ENCODE measurements around the gene ARHGAP31. TPM values are rescaled to one million over a fixed set of nuclear protein-coding genes. Genes with fewer than 3 reads are reported as not detected.

ARHGAP31 gene
- total RNA-seq, 1 experiment from 2014 or later: 12.0 TPM

- POLR2A ChIA-PET (ENCODE audit: low non-redundant PET): no interaction called here
- Histone ChIP-seq H3K4me1 (ENCODE audit: insufficient read depth, low read length, poor library complexity, severe bottlenecking) (no peaks in the 10 kb centered on the region), H3K27ac (ENCODE audit: low read depth, low read length, poor library complexity, severe bottlenecking) (no peak overlapping the region), H3K27me3 (replicated peaks; ENCODE audit: insufficient read depth, low read depth, low read length, poor library complexity) (no peaks in the 10 kb centered on the region), H3K36me3 (ENCODE audit: insufficient read depth, low read length, poor library complexity, severe bottlenecking) (no peaks in the 10 kb centered on the region), H3K4me3 (ENCODE audit: low read depth, low read length, poor library complexity, severe bottlenecking) (no peak overlapping the region), H3K9me3 (ENCODE audit: low read depth, low read length, poor library complexity, severe bottlenecking) (no peaks in the 10 kb centered on the region)
- no peak for DNase-seq (ENCODE audit: low spot score)
- CTCF ChIA-PET: no interaction called here
- intact Hi-C loops (cut with micrococcal nuclease; ENCODE audit: unreplicated experiment): no loop called here
- no TSS peak for BruUV-seq (replicated peaks)
- TF ChIP-seq CTCF (conservative IDR thresholded peaks at IDR 0.05; ENCODE audit: low read depth, low read length) (no peak), EZH2 (IDR thresholded peaks at IDR 0.05; ENCODE audit: borderline replicate concordance, low read depth, low read length, poor library complexity, severe bottlenecking) (no peak)
These were observed 81.3 kb downstream of the ARHGAP31 start for GRCh38 chr3:119375510-119375909.

DNA sequence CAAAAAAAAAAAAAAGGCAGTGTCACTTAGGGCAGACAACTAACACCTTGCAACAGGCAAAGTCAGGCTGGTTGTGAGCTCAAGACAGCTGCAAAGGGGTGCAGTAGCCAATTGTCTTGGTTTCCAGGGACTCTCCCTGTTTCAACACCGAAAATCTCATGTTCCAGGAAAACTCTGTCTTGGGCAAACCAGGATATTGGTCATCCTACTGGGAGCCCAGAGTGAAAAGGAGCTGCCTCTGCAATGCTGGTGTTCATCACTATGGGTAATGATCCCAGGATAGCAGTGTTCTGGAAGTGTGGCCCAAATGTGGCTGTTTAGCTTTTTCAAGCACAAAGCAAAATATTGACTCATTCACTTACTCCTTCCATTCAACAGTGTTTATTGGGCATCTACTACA is 82.6 kb downstream of the ARHGAP31 start:
- H3K4me1 ChIP-seq (ENCODE audit: insufficient read depth, low read length, poor library complexity, severe bottlenecking): no peaks in the 10 kb centered on the region
- H3K27me3 ChIP-seq (replicated peaks; ENCODE audit: insufficient read depth, low read depth, low read length, poor library complexity): no peaks in the 10 kb centered on the region
- H3K4me3 ChIP-seq (ENCODE audit: low read depth, low read length, poor library complexity, severe bottlenecking): no peak overlapping the region
- no peaks in the 10 kb centered on the region for H3K9me3 ChIP-seq (ENCODE audit: low read depth, low read length, poor library complexity, severe bottlenecking)
- intact Hi-C loops (cut with micrococcal nuclease; ENCODE audit: unreplicated experiment): no loop called here
- H3K36me3 ChIP-seq (ENCODE audit: insufficient read depth, low read length, poor library complexity, severe bottlenecking): no peaks in the 10 kb centered on the region
- no TSS peak for BruUV-seq (replicated peaks)
- CTCF ChIA-PET: no interaction called here
- no peak overlapping the region for H3K27ac ChIP-seq (ENCODE audit: low read depth, low read length, poor library complexity, severe bottlenecking)
- TF ChIP-seq CTCF (conservative IDR thresholded peaks at IDR 0.05; ENCODE audit: low read depth, low read length): no peak
- no peak for TF ChIP-seq EZH2 (IDR thresholded peaks at IDR 0.05; ENCODE audit: borderline replicate concordance, low read depth, low read length, poor library complexity, severe bottlenecking)
- POLR2A ChIA-PET (ENCODE audit: low non-redundant PET): no interaction called here
- DNase-seq (ENCODE audit: low spot score): no peak

DNA sequence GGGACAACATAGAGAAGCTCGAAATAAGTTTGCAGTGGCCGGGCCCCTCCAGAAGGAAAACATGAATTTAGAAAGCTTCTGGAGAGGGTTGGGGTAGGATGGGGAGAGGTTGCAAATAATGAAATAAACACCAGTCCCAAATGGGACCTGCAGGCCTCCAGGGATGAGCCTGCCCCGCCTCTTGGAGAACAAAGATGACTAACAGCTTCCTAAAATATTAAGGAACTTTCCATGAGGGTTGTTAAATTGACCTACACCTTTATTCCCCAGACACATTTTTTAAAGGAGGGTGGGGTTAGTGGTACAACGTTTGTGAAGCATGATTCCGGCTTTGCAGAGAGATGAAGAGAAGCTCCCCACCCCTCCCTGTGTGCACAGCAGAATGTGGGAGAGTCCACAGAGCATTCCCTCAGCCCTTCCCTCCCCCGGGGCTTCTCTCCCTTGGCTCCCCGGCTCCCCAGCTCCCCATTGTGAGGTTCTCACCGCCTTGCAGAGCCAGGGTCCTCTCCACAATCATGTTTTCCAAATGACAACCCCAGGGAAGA is 84.1 kb downstream of the ARHGAP31 start:
- no peak for TF ChIP-seq CTCF (conservative IDR thresholded peaks at IDR 0.05; ENCODE audit: low read depth, low read length)
- no peak for TF ChIP-seq EZH2 (IDR thresholded peaks at IDR 0.05; ENCODE audit: borderline replicate concordance, low read depth, low read length, poor library complexity, severe bottlenecking)
- H3K4me3 ChIP-seq (ENCODE audit: low read depth, low read length, poor library complexity, severe bottlenecking): no peak overlapping the region
- peaks cover under 1% of the 10 kb centered on the region for H3K36me3 ChIP-seq (ENCODE audit: insufficient read depth, low read length, poor library complexity, severe bottlenecking)
- ChIA-PET POLR2A (ENCODE audit: low non-redundant PET) (no interaction called here), CTCF (no interaction called here)
- H3K27me3 ChIP-seq (replicated peaks; ENCODE audit: insufficient read depth, low read depth, low read length, poor library complexity): no peaks in the 10 kb centered on the region
- DNase-seq (ENCODE audit: low spot score): no peak
- no peaks in the 10 kb centered on the region for H3K4me1 ChIP-seq (ENCODE audit: insufficient read depth, low read length, poor library complexity, severe bottlenecking)
- no peak overlapping the region for H3K27ac ChIP-seq (ENCODE audit: low read depth, low read length, poor library complexity, severe bottlenecking)
- intact Hi-C loops (cut with micrococcal nuclease; ENCODE audit: unreplicated experiment): no loop called here
- no peaks in the 10 kb centered on the region for H3K9me3 ChIP-seq (ENCODE audit: low read depth, low read length, poor library complexity, severe bottlenecking)
- no TSS peak for BruUV-seq (replicated peaks)
